Adrenal gland (tissue), 5 donors: ENCODE measurements around the gene RMND5B.
"Not testable (repeated sequence)": the region's sequence is repeated elsewhere in the genome, so short reads cannot be mapped to it uniquely, and the experiment has no call there.

Experiments used
- CTCF ChIP-seq, 6 experiments: fragments of 450-650 bp in 4 of 6; fragments of 200-600 bp in 2 of 6; sonication (generic) in 1 of 6; IDR thresholded peaks; 1 replicate in 5 of 6; 2 replicates in 1 of 6; pipeline versions ENCODE4 v1.5.1 to v1.8.0; 2016 to 2021; ENCODE audit warnings: antibody characterized with exemption in 6 of 6, mild to moderate bottlenecking in 2 of 6, moderate library complexity in 1 of 6
- POLR2A ChIP-seq, 2 donors: fragments of 450-650 bp; IDR thresholded peaks; one replicate each; pipeline ENCODE4 v1.6.1; 2017; ENCODE audit warnings: antibody characterized with exemption in 2 of 2, mild to moderate bottlenecking in 2 of 2, moderate library complexity in 1 of 2
- donor health status: DM: no; HTN: no; CAD: no.

GRCh38 chr5:178130234-178130575, 609 bp upstream of the RMND5B start:
- not testable (repeated sequence) for TF ChIP-seq CTCF, POLR2A (IDR thresholded peaks at IDR 0.05)
